A549 treated with GW870086 at 1 μM for 4 hours (cell line): Measurements from ENCODE around the gene MZT2B. TPM values are rescaled to one million over a fixed set of nuclear protein-coding genes. Genes with fewer than 3 reads are reported as not detected.

ENCODE experiments used
- total RNA-seq: library from RNA; stranded (reverse); fragments of 200-300 nt; extraction: Qiagen RNA extraction; gene quantifications from 5 replicates; pipeline ENCODE4 v1.2.3, GENCODE V29; 2022; ENCODE audit warnings: low read depth

The MZT2B gene
- 295 to 433 TPM (median 412 TPM) in 5 replicates for total RNA-seq

GRCh38 chr2:130181880-130182682 lies at the start of gene MZT2B:
Gene MZT2B (plus strand): TSS chr2:130182262. CDS start chr2:130182283, 21 bp downstream.

GRCh38 chr2:130145006-130145414 lies 37.1 kb upstream of the MZT2B start, which contains the start of gene CCDC74B:
Gene CCDC74B (minus strand): TSS chr2:130145112. CDS start chr2:130144996, 116 bp downstream.

GRCh38 chr2:130181325-130181879 lies 660 bp upstream of the MZT2B start, which contains the start of gene SMPD4:
Gene SMPD4 (minus strand): TSS chr2:130181602. CDS start chr2:130176592, 5,010 bp downstream.

GRCh38 chr2:130198343-130198742 lies 16.3 kb downstream of the MZT2B start, which contains the start of gene TUBA3E:
Gene TUBA3E (minus strand): TSS chr2:130198439. CDS start chr2:130198360, 79 bp downstream.

Other genes with a start within 250 kb of the MZT2B start
- gene RAB6C, start 202.6 kb upstream of the MZT2B start, total RNA-seq = not detected in 5 replicates
- not detected in 5 replicates for gene POTEF, start 53.0 kb upstream of the MZT2B start, total RNA-seq
- gene CCDC74B, start 37.1 kb upstream of the MZT2B start, total RNA-seq = 5.8 to 7.4 TPM (median 6.1 TPM) in 5 replicates
- gene SMPD4, start 660 bp upstream of the MZT2B start, total RNA-seq = 60.5 to 76.6 TPM (median 73.6 TPM) in 5 replicates
- 0.29 to 0.83 TPM (median 0.62 TPM) in 5 replicates for gene TUBA3E, start 16.2 kb downstream of the MZT2B start, total RNA-seq
- 136 to 170 TPM (median 152 TPM) in 5 replicates for gene IMP4, start 160.6 kb downstream of the MZT2B start, total RNA-seq
- gene PTPN18, start 173.8 kb downstream of the MZT2B start, total RNA-seq = 23.9 to 29.5 TPM (median 28.1 TPM) in 5 replicates